ENCODE measurements around the gene DLEU7.

The DLEU7 gene

GRCh38 chr13:50843257-50844083 lies at the start of gene DLEU7:
Gene DLEU7, minus strand, starts transcription at chr13:50843692. Its CDS starts 46 bp downstream, at chr13:50843646.
- no peak within 1 kb of the TSS for H3K4me3 ChIP-seq (ENCODE audit: low read length)
- DNase-seq (ENCODE audit: low read depth) = no peak
- no peak for TF ChIP-seq CTCF (IDR thresholded peaks at IDR 0.05; ENCODE audit: insufficient read depth, low read depth, low read length, missing control alignments)

- DNase-seq (ENCODE audit: low read depth) = no peak
- no peak overlapping the region for H3K4me3 ChIP-seq (ENCODE audit: low read length)
- TF ChIP-seq CTCF (IDR thresholded peaks at IDR 0.05; ENCODE audit: insufficient read depth, low read depth, low read length, missing control alignments) = no peak
These were observed 48.9 kb upstream of the DLEU7 start for GRCh38 chr13:50892210-50892944.

- no peak for DNase-seq (ENCODE audit: low read depth)
- H3K4me3 ChIP-seq (ENCODE audit: low read length) = no peak overlapping the region
- TF ChIP-seq CTCF (IDR thresholded peaks at IDR 0.05; ENCODE audit: insufficient read depth, low read depth, low read length, missing control alignments) = no peak
These were observed 47.7 kb upstream of the DLEU7 start for GRCh38 chr13:50891206-50891605.

GRCh38 chr13:50889317-50889716 lies 45.8 kb upstream of the DLEU7 start:
- no peak for DNase-seq (ENCODE audit: low read depth)
- no peak overlapping the region for H3K4me3 ChIP-seq (ENCODE audit: low read length)
- no peak for TF ChIP-seq CTCF (IDR thresholded peaks at IDR 0.05; ENCODE audit: insufficient read depth, low read depth, low read length, missing control alignments)

- TF ChIP-seq CTCF (IDR thresholded peaks at IDR 0.05; ENCODE audit: insufficient read depth, low read depth, low read length, missing control alignments) = no peak
- H3K4me3 ChIP-seq (ENCODE audit: low read length) = no peak overlapping the region
- DNase-seq (ENCODE audit: low read depth) = no peak
These were observed 44.9 kb upstream of the DLEU7 start for GRCh38 chr13:50888362-50888761.

GRCh38 chr13:50887151-50887550 lies 43.7 kb upstream of the DLEU7 start:
- no peak overlapping the region for H3K4me3 ChIP-seq (ENCODE audit: low read length)
- TF ChIP-seq CTCF (IDR thresholded peaks at IDR 0.05; ENCODE audit: insufficient read depth, low read depth, low read length, missing control alignments) = no peak
- DNase-seq (ENCODE audit: low read depth) = no peak
